Amniotic epithelial cell (primary cell): Measurements from ENCODE around the gene VASH1.

Experiments
- DNase-seq: peaks from one replicate; pipeline ENCODE4 v3.0.0-alpha.2; 2010; ENCODE audit warnings: low read depth

VASH1 gene

DNA sequence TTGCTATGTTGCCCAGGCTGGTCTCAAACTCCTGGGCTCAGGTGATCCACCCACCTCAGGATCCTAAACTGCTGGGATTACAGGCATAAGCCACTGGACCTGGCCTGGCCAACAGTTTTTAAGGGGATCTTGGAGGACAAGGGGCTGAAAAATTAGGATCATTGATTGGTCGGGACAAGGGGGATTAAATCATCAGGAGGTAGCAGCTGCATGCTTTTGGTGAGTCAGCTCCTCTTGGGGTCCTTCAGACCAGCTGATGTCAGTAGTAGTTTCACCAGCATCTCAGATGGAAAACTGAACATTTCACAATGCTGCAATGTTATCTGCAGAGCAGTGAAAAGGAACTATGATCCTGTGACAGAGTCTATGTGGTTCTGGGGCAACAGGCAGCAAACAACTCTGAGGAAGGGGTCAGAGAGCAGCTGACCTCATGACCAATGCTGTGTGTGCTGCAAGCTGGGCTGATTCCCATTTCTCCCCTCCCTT lies 71.3 kb downstream of the VASH1 start:
- peak; percentile 44 for DNase-seq
